ENCODE data around the gene RASGRF1.

- TF ChIP-seq CTCF (optimal IDR thresholded peaks at IDR 0.05 in 1 of 3, IDR thresholded peaks at IDR 0.05 in 1 of 3, conservative IDR thresholded peaks at IDR 0.05 in 1 of 3; ENCODE audit: extremely low read depth in 1 of 3, insufficient read depth in 2 of 3, low read length in 3 of 3) (no peak), EZH2 (IDR thresholded peaks at IDR 0.05; ENCODE audit: low read length) (no peak)
Measured at GRCh38 chr15:79060175-79060574, 30.4 kb downstream of the RASGRF1 start.
